ENCODE results near the gene FAM78B.

DNA sequence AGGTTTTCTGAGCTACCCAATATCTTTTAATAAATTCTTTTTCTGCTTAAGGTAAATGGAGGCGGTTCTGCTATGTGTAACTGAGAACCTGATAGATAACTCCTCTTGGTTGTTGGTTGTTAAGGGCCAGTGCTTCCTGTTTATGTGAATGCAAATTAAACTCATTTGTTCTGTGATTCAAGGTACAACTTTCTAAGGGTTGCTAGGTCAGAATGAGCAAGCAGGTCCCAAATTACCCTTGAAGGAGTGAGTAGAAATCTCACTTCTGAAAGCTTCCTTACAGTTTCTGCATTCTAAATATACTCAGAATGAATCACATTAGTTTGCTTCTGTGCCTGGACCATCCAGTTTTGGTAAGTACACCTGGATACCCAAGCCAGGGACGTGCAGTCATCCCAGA is 15.5 kb upstream of the FAM78B start:
- TF ChIP-seq POLR2A (IDR thresholded peaks at IDR 0.05): no peak
- TF ChIP-seq, protein P1, sequence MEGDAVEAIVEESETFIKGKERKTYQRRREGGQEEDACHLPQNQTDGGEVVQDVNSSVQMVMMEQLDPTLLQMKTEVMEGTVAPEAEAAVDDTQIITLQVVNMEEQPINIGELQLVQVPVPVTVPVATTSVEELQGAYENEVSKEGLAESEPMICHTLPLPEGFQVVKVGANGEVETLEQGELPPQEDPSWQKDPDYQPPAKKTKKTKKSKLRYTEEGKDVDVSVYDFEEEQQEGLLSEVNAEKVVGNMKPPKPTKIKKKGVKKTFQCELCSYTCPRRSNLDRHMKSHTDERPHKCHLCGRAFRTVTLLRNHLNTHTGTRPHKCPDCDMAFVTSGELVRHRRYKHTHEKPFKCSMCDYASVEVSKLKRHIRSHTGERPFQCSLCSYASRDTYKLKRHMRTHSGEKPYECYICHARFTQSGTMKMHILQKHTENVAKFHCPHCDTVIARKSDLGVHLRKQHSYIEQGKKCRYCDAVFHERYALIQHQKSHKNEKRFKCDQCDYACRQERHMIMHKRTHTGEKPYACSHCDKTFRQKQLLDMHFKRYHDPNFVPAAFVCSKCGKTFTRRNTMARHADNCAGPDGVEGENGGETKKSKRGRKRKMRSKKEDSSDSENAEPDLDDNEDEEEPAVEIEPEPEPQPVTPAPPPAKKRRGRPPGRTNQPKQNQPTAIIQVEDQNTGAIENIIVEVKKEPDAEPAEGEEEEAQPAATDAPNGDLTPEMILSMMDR (IDR thresholded peaks at IDR 0.05): no peak

Data from lower leg skin (tissue), 3 donors.